NCI-H2196 (cell line): ENCODE measurements around the gene MRPS34.

Source experiments
- DNase-seq: peaks from one replicate; lab custom pipeline; 2025; ENCODE audit not compliant: unreplicated experiment; lab: John Stamatoyannopoulos, UW

MRPS34 gene

GRCh38 chr16:1771188-1771863 lies 1.6 kb downstream of the MRPS34 start, which contains the start of gene NME3:
NME3 (minus strand) TSS chr16:1771543; CDS start chr16:1771534, 9 bp downstream.
- peak; percentile 66 for DNase-seq

GRCh38 chr16:1770328-1771187 lies 2.4 kb downstream of the MRPS34 start:
- DNase-seq = peak; percentile 93

- DNase-seq = no peak
Measured at GRCh38 chr16:1769402-1770300, 3.3 kb downstream of the MRPS34 start.

GRCh38 chr16:1768767-1769401 lies 4.0 kb downstream of the MRPS34 start:
- DNase-seq = no peak

GRCh38 chr16:1768061-1768766 lies 4.7 kb downstream of the MRPS34 start:
- DNase-seq = no peak

- no peak for DNase-seq
Measured at GRCh38 chr16:1767116-1767994, 5.6 kb downstream of the MRPS34 start.

GRCh38 chr16:1766701-1767100 lies 6.2 kb downstream of the MRPS34 start:
- DNase-seq = no peak

- DNase-seq = no peak
Measured at GRCh38 chr16:1766231-1766630, 6.7 kb downstream of the MRPS34 start.

- no peak for DNase-seq
Measured at GRCh38 chr16:1765826-1766225, 7.1 kb downstream of the MRPS34 start.

- no peak for DNase-seq
Measured at GRCh38 chr16:1764971-1765370, 8.0 kb downstream of the MRPS34 start.

- DNase-seq = no peak
Measured at GRCh38 chr16:1763521-1764511, 9.1 kb downstream of the MRPS34 start.

GRCh38 chr16:1762879-1763520 lies 9.9 kb downstream of the MRPS34 start:
- no peak for DNase-seq

GRCh38 chr16:1762196-1762878 lies 10.6 kb downstream of the MRPS34 start:
- no peak for DNase-seq

GRCh38 chr16:1761751-1762150 lies 11.2 kb downstream of the MRPS34 start:
- DNase-seq = no peak

- no peak for DNase-seq
Measured at GRCh38 chr16:1760911-1761310, 12.0 kb downstream of the MRPS34 start.

- no peak for DNase-seq
Measured at GRCh38 chr16:1759511-1759910, 13.4 kb downstream of the MRPS34 start.

- no peak for DNase-seq
Measured at GRCh38 chr16:1758923-1759322, 14.0 kb downstream of the MRPS34 start.
